Measurements from ENCODE around the gene FBXO39. TPM values are rescaled to one million over a fixed set of nuclear protein-coding genes. Genes with fewer than 3 reads are reported as not detected.

FBXO39 gene
- total and polyA plus RNA-seq, 9 of the 15 experiments (the other 6 are each of a cell fraction or from before 2014, with no cell fraction given), result not detected

GRCh38 chr17:6831661-6832263 lies 55.7 kb downstream of the FBXO39 start, which contains the start of gene TEKT1:
TSS of gene TEKT1 (minus strand) at chr17:6831729. CDS start at chr17:6830376, 1,353 bp downstream.
- TF ChIP-seq ZNF197 (CRISPR knock-in tag; IDR thresholded peaks at IDR 0.05; ENCODE audit: low read depth) (no peak), RFX1 (IDR thresholded peaks at IDR 0.05) (peak; percentile 85), PKNOX1 (IDR thresholded peaks at IDR 0.05) (no peak), CREM (IDR thresholded peaks at IDR 0.05; ENCODE audit: low read depth) (peak; percentile 72), HDAC3 (IDR thresholded peaks at IDR 0.05; ENCODE audit: borderline replicate concordance, partially characterized antibody) (no peak), ELF2 (CRISPR knock-in tag; IDR thresholded peaks at IDR 0.05) (no peak), FOXJ3 (CRISPR knock-in tag; IDR thresholded peaks at IDR 0.05) (peak; percentile 61; the same call in 1 of the 2 replicates), NRF1 (conservative IDR thresholded peaks at IDR 0.05 in 1 of 2, IDR thresholded peaks at IDR 0.05 in 1 of 2) (peak in 1 of 2 experiments; percentile 50; a peak in 1 of 4 replicates), ZFP91 (CRISPR knock-in tag; IDR thresholded peaks at IDR 0.05) (no peak), MYNN (IDR thresholded peaks at IDR 0.05) (no peak), MYNN (CRISPR knock-in tag; IDR thresholded peaks at IDR 0.05) (no peak), ZNF217 (CRISPR knock-in tag; IDR thresholded peaks at IDR 0.05) (no peak), RFX5 (IDR thresholded peaks at IDR 0.05; ENCODE audit: low read depth, low read length) (peak; percentile 94), RBM22 (IDR thresholded peaks at IDR 0.05; ENCODE audit: low read depth, low read length, poor library complexity, severe bottlenecking) (no peak), POLR2AphosphoS5 (IDR thresholded peaks at IDR 0.05; ENCODE audit: control insufficient read depth, insufficient read depth, low read depth, low read length) (no peak), TCF7 (IDR thresholded peaks at IDR 0.05; ENCODE audit: borderline replicate concordance) (no peak), RBM39 (optimal IDR thresholded peaks at IDR 0.05; ENCODE audit: low read depth, low read length) (no peak), FOXJ2 (tag; IDR thresholded peaks at IDR 0.05) (peak; percentile 88)
- peak in 2 of 4 experiments; percentile 12 to 22 for DNase-seq (ENCODE audit: extremely low read depth in 1 of 4, low spot score in 3 of 4)
- no peak within 1 kb of the TSS for H3K27ac ChIP-seq (ENCODE audit: extremely low read depth, low read depth, low read length)
- H3K36me3 ChIP-seq (ENCODE audit: control insufficient read depth, insufficient read depth, low read length), result no peaks in the 10 kb centered on the region
- peaks cover 0 to 5% of the 10 kb centered on the region in 2 experiments; a peak in 2 of 5 replicates for H3K4me1 ChIP-seq (replicated peaks in 1 of 2; ENCODE audit: control insufficient read depth in 2 of 2, insufficient read depth in 2 of 2, low read length in 2 of 2)
- BruUV-seq (replicated peaks), result no TSS peak
- 3% methylated on average over 27 of the region's 35 CpGs for WGBS (ENCODE audit: insufficient coverage, low coverage, missing lambda C conversion rate)
- no peak within 1 kb of the TSS; a peak in 1 of 4 replicates for H3K9ac ChIP-seq (ENCODE audit: insufficient read depth in 1 of 2, low read depth in 2 of 2, low read length in 2 of 2)
- peak; percentile 54; the same call in 2 of the 3 replicates for ATAC-seq
- no peaks in the 10 kb centered on the region for H3K9me3 ChIP-seq (replicated peaks; ENCODE audit: control insufficient read depth, insufficient read depth, low read depth, low read length)
- CTCF ChIA-PET (ENCODE audit: low intra/inter-chr PET ratio), result no interaction called here
- no peak within 1 kb of the TSS for H3K4me3 ChIP-seq
- H3K79me2 ChIP-seq (ENCODE audit: control insufficient read depth, insufficient read depth, low read length), result no peaks in the 10 kb centered on the region
- no peaks in the 10 kb centered on the region for H4K20me1 ChIP-seq (replicated peaks; ENCODE audit: control insufficient read depth, insufficient read depth, low read length)
- peaks cover 13 to 25% of the 10 kb centered on the region in 2 experiments; a peak in 4 of 5 replicates for H3K27me3 ChIP-seq (ENCODE audit: control insufficient read depth in 2 of 2, insufficient read depth in 2 of 2, low read length in 2 of 2)
- H2AFZ ChIP-seq (ENCODE audit: low read depth, low read length), result no peak within 1 kb of the TSS
- in situ Hi-C loops (cut with MboI), result no loop called here
- intact Hi-C loops (cut with micrococcal nuclease), result no loop called here
- POLR2A ChIA-PET, result interaction anchor here (0.7 to 0.8 kb wide), 2 partner anchors 9 to 20 kb away, joined by 3 read pairs; no protein-coding TSS in a partner anchor
- H3K4me2 ChIP-seq (ENCODE audit: insufficient read depth, low read length), result no peak within 1 kb of the TSS
- no peak for FAIRE-seq
- no peaks in the 10 kb centered on the region for H3K9me1 ChIP-seq (ENCODE audit: control insufficient read depth, insufficient read depth, low read length)
